CD4-positive, alpha-beta T cell (primary cell): Measurements from ENCODE around the gene SART3. TPM values are rescaled to one million over a fixed set of nuclear protein-coding genes. Genes with fewer than 3 reads are reported as not detected.

Experiments
- ATAC-seq: fragments of 200-7000 bp; cut with Tn5 transposase; one replicate; pipeline ENCODE4 v1.10.0; 2022; ENCODE audit warnings: mild to moderate bottlenecking; ENCODE audit not compliant: poor library complexity
- CTCF ChIA-PET: fragments of 350-600 bp; sonication (Branson Sonifier 250); formaldehyde crosslinking; loops from one replicate; lab custom pipeline; 2021; ENCODE audit warnings: antibody characterized with exemption, inconsistent platforms; lab: Charles Lee
- POLR2A ChIA-PET: fragments of 350-600 bp; sonication (Branson Sonifier 250); formaldehyde crosslinking; loops from one replicate; lab custom pipeline; 2021; ENCODE audit warnings: antibody characterized with exemption, inconsistent platforms; lab: Charles Lee
- DNase-seq, 14 experiments: peaks; one replicate each; pipeline ENCODE4 v3.0.0-alpha.2; 2013 to 2020; ENCODE audit warnings: mixed read lengths in 2 of 14
- H3K27ac ChIP-seq, 2 donors: one replicate each; pipeline versions ENCODE4 v1.5.1 to v1.7.0; 2013; ENCODE audit warnings: low read length in 2 of 2, low read depth in 1 of 2, mild to moderate bottlenecking in 1 of 2
- H3K27me3 ChIP-seq, 2 experiments: 1 replicate in 1 of 2; 2 replicates in 1 of 2; pipeline versions ENCODE4 v1.6.1 to v1.7.0; 2013; ENCODE audit warnings: low read length in 2 of 2, control low read depth in 1 of 2, mild to moderate bottlenecking in 1 of 2, moderate library complexity in 1 of 2; ENCODE audit not compliant: insufficient read depth in 2 of 2, control insufficient read depth in 1 of 2
- H3K36me3 ChIP-seq: one replicate; pipeline ENCODE4 v1.6.1; 2013; ENCODE audit warnings: low read length, control low read depth; ENCODE audit not compliant: insufficient read depth
- H3K4me1 ChIP-seq: one replicate; pipeline ENCODE4 v1.6.1; 2013; ENCODE audit warnings: low read length, control low read depth; ENCODE audit not compliant: insufficient read depth
- H3K4me3 ChIP-seq: one replicate; pipeline ENCODE4 v1.5.1; 2013; ENCODE audit warnings: mild to moderate bottlenecking, low read length, moderate library complexity
- H3K9me3 ChIP-seq, 2 experiments: 1 replicate in 1 of 2; 2 replicates in 1 of 2; pipeline versions ENCODE4 v1.6.1 to v1.7.0; 2013; ENCODE audit warnings: low read length in 2 of 2, mild to moderate bottlenecking in 2 of 2, control low read depth in 1 of 2, moderate library complexity in 1 of 2; ENCODE audit not compliant: control insufficient read depth in 1 of 2, insufficient read depth in 1 of 2
- H3K27ac Mint-ChIP-seq: one replicate; pipeline ENCODE4 v1.8.0; 2020; ENCODE audit warnings: mixed read lengths
- H3K27me3 Mint-ChIP-seq: one replicate; pipeline ENCODE4 v1.8.0; 2021; ENCODE audit warnings: mixed read lengths
- H3K36me3 Mint-ChIP-seq: one replicate; pipeline ENCODE4 v1.8.0; 2021; ENCODE audit warnings: low read depth, mixed read lengths
- H3K4me1 Mint-ChIP-seq: one replicate; pipeline ENCODE4 v1.8.0; 2021; ENCODE audit warnings: low read depth, mixed read lengths
- H3K4me3 Mint-ChIP-seq: one replicate; pipeline ENCODE4 v1.8.0; 2020; ENCODE audit warnings: mild to moderate bottlenecking, mixed read lengths
- H3K9me3 Mint-ChIP-seq: one replicate; pipeline ENCODE4 v1.8.0; 2020; ENCODE audit warnings: mixed read lengths
- intact Hi-C, 2 experiments: fragments of 100-400 bp; cut with DNase I in 1 of 2; cut with micrococcal nuclease in 1 of 2; formaldehyde crosslinking; loops; one replicate each; pipeline versions ENCODE4 v1.15.1 to v1.9.0; 2023 to 2025; cut with DNase I, micrococcal nuclease
- total RNA-seq, 174 experiments: library from RNA in 2 of 174; stranded (reverse) in 2 of 174; gene quantifications; one replicate each; pipeline ENCODE4 v1.2.3 and lab custom pipeline; 2021 to 2026
- TF ChIP-seq, protein P1 (sequence below): fragments of 200-600 bp; IDR thresholded peaks from one replicate; pipeline ENCODE4 v1.8.0; 2022; ENCODE audit warnings: antibody characterized with exemption, mild to moderate bottlenecking

SART3 gene
- total RNA-seq, 2 experiments from 2014 or later: 95.1 to 104 TPM

DNA sequence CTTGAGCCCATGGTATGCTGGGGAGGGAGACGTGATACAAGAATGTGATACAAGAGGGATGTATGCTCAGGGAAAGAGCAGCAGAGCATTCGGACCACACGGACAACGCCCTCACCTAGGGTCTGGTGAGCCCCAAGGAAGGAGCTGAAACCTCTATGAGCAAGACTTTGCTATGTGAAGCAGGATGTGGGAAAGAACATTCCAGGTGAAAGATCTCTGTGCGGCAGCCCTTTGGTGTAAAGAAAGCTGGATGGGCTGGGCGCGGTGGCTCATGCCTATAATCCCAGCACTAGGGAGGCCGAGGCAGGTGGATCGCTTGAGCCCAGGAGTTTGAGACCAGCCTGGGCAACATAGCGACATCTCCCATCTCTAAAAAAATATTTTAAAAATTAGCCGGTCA, 62.8 kb downstream of the SART3 start:
- Mint-ChIP-seq H3K36me3 (peaks cover 3% of the 10 kb centered on the region), H3K9me3 (peaks cover 5% of the 10 kb centered on the region), H3K4me1 (no peaks in the 10 kb centered on the region), H3K27me3 (peaks cover 50% of the 10 kb centered on the region), H3K27ac (no peak overlapping the region), H3K4me3 (no peak overlapping the region)
- ChIA-PET POLR2A (no interaction called here), CTCF (no interaction called here)
- DNase-seq (no peak), ATAC-seq (no peak)
- H3K9me3 ChIP-seq: peaks cover 4 to 14% of the 10 kb centered on the region in 2 experiments
- no peaks in the 10 kb centered on the region for H3K36me3 ChIP-seq
- intact Hi-C loops: no loop called here
- H3K27me3 ChIP-seq: peaks cover 15 to 24% of the 10 kb centered on the region in 2 experiments
- H3K4me1 ChIP-seq: no peaks in the 10 kb centered on the region
- H3K27ac ChIP-seq: no peak overlapping the region
- TF ChIP-seq, protein P1, sequence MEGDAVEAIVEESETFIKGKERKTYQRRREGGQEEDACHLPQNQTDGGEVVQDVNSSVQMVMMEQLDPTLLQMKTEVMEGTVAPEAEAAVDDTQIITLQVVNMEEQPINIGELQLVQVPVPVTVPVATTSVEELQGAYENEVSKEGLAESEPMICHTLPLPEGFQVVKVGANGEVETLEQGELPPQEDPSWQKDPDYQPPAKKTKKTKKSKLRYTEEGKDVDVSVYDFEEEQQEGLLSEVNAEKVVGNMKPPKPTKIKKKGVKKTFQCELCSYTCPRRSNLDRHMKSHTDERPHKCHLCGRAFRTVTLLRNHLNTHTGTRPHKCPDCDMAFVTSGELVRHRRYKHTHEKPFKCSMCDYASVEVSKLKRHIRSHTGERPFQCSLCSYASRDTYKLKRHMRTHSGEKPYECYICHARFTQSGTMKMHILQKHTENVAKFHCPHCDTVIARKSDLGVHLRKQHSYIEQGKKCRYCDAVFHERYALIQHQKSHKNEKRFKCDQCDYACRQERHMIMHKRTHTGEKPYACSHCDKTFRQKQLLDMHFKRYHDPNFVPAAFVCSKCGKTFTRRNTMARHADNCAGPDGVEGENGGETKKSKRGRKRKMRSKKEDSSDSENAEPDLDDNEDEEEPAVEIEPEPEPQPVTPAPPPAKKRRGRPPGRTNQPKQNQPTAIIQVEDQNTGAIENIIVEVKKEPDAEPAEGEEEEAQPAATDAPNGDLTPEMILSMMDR: no peak
- no peak overlapping the region for H3K4me3 ChIP-seq

DNA sequence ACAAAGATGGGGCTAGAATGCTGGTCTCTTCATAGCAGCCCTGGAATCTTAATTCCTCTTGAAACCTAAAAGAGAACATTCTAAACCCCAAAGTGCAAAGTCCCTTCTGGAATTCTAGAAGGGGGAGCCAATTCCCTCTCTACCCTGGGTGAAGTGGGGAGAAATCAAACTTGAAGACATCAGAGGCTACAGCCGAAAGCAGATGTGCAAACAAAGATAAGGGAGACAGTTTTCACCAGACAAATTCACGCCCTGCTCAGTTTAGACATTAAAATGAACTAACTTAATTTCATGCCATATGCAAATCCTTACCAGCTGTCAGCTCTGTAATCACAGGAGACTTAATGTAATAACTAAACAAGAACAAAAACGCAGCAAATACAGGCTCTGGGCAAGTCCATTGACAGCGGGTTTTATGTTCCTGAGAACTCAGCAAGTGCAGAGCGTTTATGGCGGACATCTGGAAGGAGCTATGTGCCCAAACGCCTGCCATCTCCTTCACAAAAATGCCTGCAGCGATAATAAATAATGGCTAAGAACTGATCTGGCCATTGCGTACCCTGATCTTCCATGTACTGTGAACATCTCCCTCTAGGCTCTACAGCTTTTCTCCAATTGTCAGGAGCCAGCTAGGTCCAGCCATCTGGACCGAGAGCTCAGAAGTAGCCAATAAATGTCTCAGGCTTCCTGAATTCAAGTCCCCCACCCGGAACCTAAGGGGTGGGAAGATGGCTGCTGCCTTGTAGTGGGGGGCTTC, 65.0 kb downstream of the SART3 start:
- peaks cover 15 to 27% of the 10 kb centered on the region in 2 experiments for H3K27me3 ChIP-seq
- no peaks in the 10 kb centered on the region for H3K36me3 ChIP-seq
- H3K4me3 ChIP-seq: no peak overlapping the region
- ChIA-PET POLR2A (no interaction called here), CTCF (no interaction called here)
- Mint-ChIP-seq H3K36me3 (no peaks in the 10 kb centered on the region), H3K27ac (no peak overlapping the region), H3K4me3 (no peak overlapping the region), H3K9me3 (no peaks in the 10 kb centered on the region), H3K27me3 (peaks cover 54% of the 10 kb centered on the region), H3K4me1 (no peaks in the 10 kb centered on the region)
- H3K9me3 ChIP-seq: no peaks in the 10 kb centered on the region
- DNase-seq (no peak), ATAC-seq (no peak)
- intact Hi-C loops: no loop called here
- no peaks in the 10 kb centered on the region for H3K4me1 ChIP-seq
- TF ChIP-seq, protein P1: no peak
- no peak overlapping the region for H3K27ac ChIP-seq

DNA sequence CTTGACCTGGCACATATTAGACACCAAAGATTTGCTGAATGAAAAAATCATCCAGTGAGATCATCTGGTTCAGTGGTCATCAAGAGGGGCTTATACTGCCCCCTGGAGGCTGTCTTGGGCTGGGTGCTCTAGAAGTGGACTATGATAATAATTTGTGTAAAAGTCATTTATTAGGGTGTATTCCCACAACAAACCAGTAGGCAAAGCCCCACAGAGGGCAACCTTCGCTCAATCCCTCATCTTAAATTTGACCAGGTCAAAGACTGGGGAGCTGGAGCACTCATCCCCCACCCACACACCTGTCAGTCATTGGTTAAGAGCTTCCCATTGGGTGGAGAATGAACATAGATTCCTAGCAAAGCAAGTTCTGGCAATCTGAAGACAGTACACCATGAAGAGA, 65.9 kb downstream of the SART3 start:
- peak in 3 of 14 experiments; percentile 35 to 37 (median 37) for DNase-seq
- ChIA-PET POLR2A (no interaction called here), CTCF (no interaction called here)
- no peak overlapping the region for H3K27ac Mint-ChIP-seq
- no peak overlapping the region for H3K4me3 Mint-ChIP-seq
- H3K36me3 Mint-ChIP-seq: no peaks in the 10 kb centered on the region
- H3K9me3 Mint-ChIP-seq: no peaks in the 10 kb centered on the region
- Histone ChIP-seq H3K27ac (no peak overlapping the region), H3K4me3 (no peak overlapping the region), H3K27me3 (peaks cover 15 to 22% of the 10 kb centered on the region in 2 experiments), H3K9me3 (no peaks in the 10 kb centered on the region), H3K4me1 (no peaks in the 10 kb centered on the region), H3K36me3 (no peaks in the 10 kb centered on the region)
- peaks cover 56% of the 10 kb centered on the region for H3K27me3 Mint-ChIP-seq
- ATAC-seq: no peak
- intact Hi-C loops: no loop called here
- no peaks in the 10 kb centered on the region for H3K4me1 Mint-ChIP-seq
- TF ChIP-seq, protein P1: no peak
